H1 (cell line): Measurements from ENCODE around the gene NR2F1-AS1. TPM values are rescaled to one million over a fixed set of nuclear protein-coding genes. Genes with fewer than 3 reads are reported as not detected.

ENCODE experiments used
- CTCF ChIA-PET: fragments of 300-600 bp; sonication (Branson Sonifier 250); formaldehyde crosslinking; loops from one replicate; lab custom pipeline; 2021; ENCODE audit not compliant: partially characterized antibody; lab: Charles Lee
- POLR2A ChIA-PET: fragments of 300-600 bp; sonication (Branson Sonifier 250); formaldehyde crosslinking; loops from one replicate; lab custom pipeline; 2021; ENCODE audit warnings: inconsistent platforms; ENCODE audit not compliant: partially characterized antibody; lab: Charles Lee
- DNase-seq, 2 experiments: peaks; one replicate each; pipeline versions ENCODE4 v3.0.0 to v3.0.0-alpha.2; 2010 to 2022; ENCODE audit warnings: low spot score in 2 of 2, low read depth in 1 of 2, mixed read lengths in 1 of 2
- FAIRE-seq: peaks from 2 replicates; lab custom pipeline; 2011; peaks lifted over from hg19 to GRCh38; lab: Jason Lieb, UNC
- H2AFZ ChIP-seq: 2 replicates; pipeline ENCODE4 v1.8.1; 2012; ENCODE audit warnings: low read length, inconsistent platforms
- H2AK5ac ChIP-seq: 2 replicates; pipeline ENCODE4 v1.6.1; 2013; ENCODE audit warnings: low read depth, low read length
- H2BK120ac ChIP-seq: replicated peaks from 2 replicates; pipeline ENCODE3; 2013; ENCODE audit warnings: low read depth, low read length, inconsistent platforms
- H2BK12ac ChIP-seq: 2 replicates; pipeline ENCODE4 v1.6.1; 2013; ENCODE audit warnings: low read depth, low read length
- H2BK15ac ChIP-seq: 2 replicates; pipeline ENCODE4 v1.6.1; 2013; ENCODE audit warnings: low read length
- H2BK20ac ChIP-seq: 2 replicates; pipeline ENCODE4 v1.6.1; 2013; ENCODE audit warnings: low read length
- H2BK5ac ChIP-seq: 2 replicates; pipeline ENCODE4 v1.6.1; 2013; ENCODE audit warnings: low read depth, low read length
- H3K14ac ChIP-seq: 2 replicates; pipeline ENCODE4 v1.6.1; 2013; ENCODE audit warnings: inconsistent platforms; ENCODE audit not compliant: insufficient read length
- H3K18ac ChIP-seq: 2 replicates; pipeline ENCODE4 v1.6.1; 2013; ENCODE audit warnings: low read length; ENCODE audit errors: extremely low read depth
- H3K23ac ChIP-seq: 2 replicates; pipeline ENCODE4 v1.6.1; 2013; ENCODE audit warnings: inconsistent platforms; ENCODE audit not compliant: insufficient read length
- H3K23me2 ChIP-seq: 2 replicates; pipeline ENCODE4 v1.6.1; 2013; ENCODE audit warnings: low read depth, low read length
- H3K27ac ChIP-seq: 2 replicates; pipeline ENCODE4 v1.6.1; 2011; ENCODE audit warnings: low read depth, low read length, inconsistent platforms
- H3K27me3 ChIP-seq, 4 experiments: replicated peaks in 1 of 4; 1 replicate in 1 of 4; 2 replicates in 3 of 4; pipeline versions ENCODE4 v1.6.1 to v1.8.1; 2011 to 2013; ENCODE audit warnings: low read length in 3 of 4, mild to moderate bottlenecking in 3 of 4, inconsistent platforms in 2 of 4, mixed read lengths in 2 of 4, moderate library complexity in 1 of 4; ENCODE audit not compliant: control insufficient read depth in 3 of 4, insufficient read depth in 3 of 4; ENCODE audit errors: extremely low read depth in 1 of 4
- H3K36me3 ChIP-seq, 4 experiments: 2 replicates each; pipeline versions ENCODE4 v1.6.1 to v1.8.1; 2011 to 2013; ENCODE audit warnings: mild to moderate bottlenecking in 4 of 4, low read length in 3 of 4, moderate library complexity in 2 of 4, control low read depth in 1 of 4, inconsistent platforms in 1 of 4; ENCODE audit not compliant: insufficient read depth in 4 of 4, control insufficient read depth in 2 of 4
- H3K4ac ChIP-seq: replicated peaks from 2 replicates; pipeline ENCODE3; 2013; ENCODE audit warnings: low read length, low read depth, mixed read lengths, inconsistent platforms; ENCODE audit not compliant: insufficient read length
- H3K4me1 ChIP-seq, 4 experiments: replicated peaks in 1 of 4; 1 replicate in 1 of 4; 2 replicates in 3 of 4; pipeline versions ENCODE4 v1.6.1 to v1.8.1; 2011 to 2013; ENCODE audit warnings: low read length in 3 of 4, inconsistent platforms in 2 of 4, mixed read lengths in 1 of 4; ENCODE audit not compliant: insufficient read depth in 4 of 4, control insufficient read depth in 3 of 4
- H3K4me2 ChIP-seq, 2 experiments: 2 replicates each; pipeline versions ENCODE4 v1.6.1 to v1.8.1; 2011 to 2013; ENCODE audit warnings: low read depth in 2 of 2, low read length in 2 of 2, control low read depth in 1 of 2, inconsistent platforms in 1 of 2, mild to moderate bottlenecking in 1 of 2; ENCODE audit not compliant: insufficient read depth in 1 of 2
- H3K4me3 ChIP-seq, 4 experiments: fragments of 200-600, 300-600 bp in 1 of 4; sonication (generic), shearing (Covaris generic), sonication (Bioruptor Twin) in 1 of 4; 2 replicates each; pipeline versions ENCODE4 v1.5.1 to v1.8.1; 2011 to 2016; ENCODE audit warnings: low read length in 4 of 4, low read depth in 3 of 4, control low read depth in 2 of 4, inconsistent platforms in 2 of 4, mild to moderate bottlenecking in 2 of 4, mixed read lengths in 1 of 4, moderate library complexity in 1 of 4; ENCODE audit not compliant: insufficient read depth in 2 of 4; ENCODE audit errors: extremely low read depth in 1 of 4
- H3K56ac ChIP-seq: replicated peaks from 2 replicates; pipeline ENCODE3; 2013; ENCODE audit warnings: low read depth, mild to moderate bottlenecking, mixed read lengths, low read length, inconsistent platforms; ENCODE audit not compliant: insufficient read length
- H3K79me1 ChIP-seq: 2 replicates; pipeline ENCODE4 v1.6.1; 2013; ENCODE audit warnings: low read depth, low read length, control low read depth
- H3K79me2 ChIP-seq, 2 experiments: 2 replicates each; pipeline versions ENCODE4 v1.6.1 to v1.8.1; 2012 to 2013; ENCODE audit warnings: low read length in 2 of 2, mild to moderate bottlenecking in 2 of 2, inconsistent platforms in 1 of 2; ENCODE audit not compliant: insufficient read depth in 2 of 2, control insufficient read depth in 1 of 2
- H3K9ac ChIP-seq, 4 experiments: replicated peaks in 1 of 4; 1 replicate in 1 of 4; 2 replicates in 3 of 4; pipeline versions ENCODE4 v1.6.1 to v1.8.1; 2011 to 2013; ENCODE audit warnings: low read depth in 3 of 4, low read length in 3 of 4, control low read depth in 2 of 4, mild to moderate bottlenecking in 2 of 4, moderate library complexity in 2 of 4, inconsistent platforms in 1 of 4; ENCODE audit errors: extremely low read depth in 1 of 4
- H3K9me3 ChIP-seq, 2 experiments: 2 replicates each; pipeline versions ENCODE4 v1.6.1 to v1.8.1; 2012 to 2013; ENCODE audit warnings: mild to moderate bottlenecking in 2 of 2, moderate library complexity in 2 of 2, control low read depth in 1 of 2, inconsistent platforms in 1 of 2, low read depth in 1 of 2, low read length in 1 of 2, mixed read lengths in 1 of 2; ENCODE audit not compliant: insufficient read depth in 2 of 2
- H4K20me1 ChIP-seq, 2 experiments: replicated peaks in 1 of 2; 2 replicates each; pipeline versions ENCODE3 to v1.8.1; 2011 to 2013; ENCODE audit warnings: inconsistent platforms in 2 of 2, low read length in 2 of 2, mild to moderate bottlenecking in 1 of 2; ENCODE audit not compliant: insufficient read depth in 2 of 2, control insufficient read depth in 1 of 2
- H4K5ac ChIP-seq: 2 replicates; pipeline ENCODE4 v1.6.1; 2013; ENCODE audit warnings: low read length, low read depth, mixed read lengths, inconsistent platforms; ENCODE audit not compliant: insufficient read length
- H4K8ac ChIP-seq: 2 replicates; pipeline ENCODE4 v1.8.0; 2013; ENCODE audit warnings: mild to moderate bottlenecking, moderate library complexity, low read length, inconsistent platforms; ENCODE audit not compliant: insufficient read depth; ENCODE audit errors: extremely low read depth
- H4K91ac ChIP-seq: replicated peaks from 2 replicates; pipeline ENCODE3; 2013; ENCODE audit warnings: low read length, mixed read lengths, inconsistent platforms; ENCODE audit not compliant: insufficient read length
- ATF2 ChIP-seq: IDR thresholded peaks from 2 replicates; pipeline ENCODE4 v1.6.1; 2012; ENCODE audit warnings: low read length, inconsistent platforms
- GTF2F1 ChIP-seq: IDR thresholded peaks from 2 replicates; pipeline ENCODE4 v1.6.1; 2012; ENCODE audit warnings: low read depth, low read length, improper control_type of control experiment, borderline replicate concordance
- MAFK ChIP-seq: IDR thresholded peaks from 2 replicates; pipeline ENCODE4 v1.6.1; 2012; ENCODE audit warnings: low read depth, mild to moderate bottlenecking, improper control_type of control experiment, low read length
- PHF8 ChIP-seq: fragments of 200-600 bp; sonication (generic); conservative IDR thresholded peaks from 2 replicates; pipeline ENCODE4 v1.7.1; 2012; ENCODE audit warnings: low read depth, mild to moderate bottlenecking, inconsistent platforms, low read length, moderate library complexity
- RXRA ChIP-seq: IDR thresholded peaks from 2 replicates; pipeline ENCODE4 v1.6.1; 2011; ENCODE audit warnings: low read depth, mild to moderate bottlenecking, low read length, moderate library complexity; ENCODE audit not compliant: insufficient read depth
- SAP30 ChIP-seq: fragments of 300-600 bp; sonication (generic); IDR thresholded peaks from 2 replicates; pipeline ENCODE4 v1.7.1; 2012; ENCODE audit warnings: low read length, moderate library complexity, mild to moderate bottlenecking, inconsistent platforms; ENCODE audit not compliant: insufficient read depth, insufficient replicate concordance
- SIN3A ChIP-seq, 2 experiments: IDR thresholded peaks in 1 of 2; conservative IDR thresholded peaks in 1 of 2; 2 replicates each; pipeline ENCODE4 v1.6.1; 2011 to 2012; ENCODE audit warnings: low read length in 2 of 2, improper control_type of control experiment in 1 of 2, low read depth in 1 of 2, mild to moderate bottlenecking in 1 of 2
- WGBS, 2 experiments: shearing (Covaris generic) in 1 of 2; methylation state at CpG; one replicate each; pipeline versions ENCODE4 v1.1.6 to v1.1.7; 2013 to 2015; ENCODE audit warnings: low lambda C conversion rate in 2 of 2, mixed read lengths in 2 of 2, inconsistent platforms in 1 of 2, low coverage in 1 of 2, missing lambda C conversion rate in 1 of 2; ENCODE audit not compliant: insufficient replicate concordance in 2 of 2, insufficient coverage in 1 of 2, insufficient read length in 1 of 2; ENCODE audit errors: extremely low coverage in 1 of 2, missing lambda C conversion rate in 1 of 2; 5-methylcytosine and 5-hydroxymethylcytosine counted together
- polyA plus RNA-seq, 7 experiments: library from polyadenylated mRNA; depleted of rRNA in 3 of 7; stranded (reverse) in 5 of 7; unstranded in 2 of 7; fragments of >200 nt in 5 of 7; fragments of 200-250 nt in 2 of 7; gene quantifications; 1 replicate in 5 of 7; 2 replicates in 1 of 7; 4 replicates in 1 of 7; pipeline versions ENCODE4 v1.2.1 to v1.2.3, GENCODE V29; 2011 to 2013; ENCODE audit warnings: missing spikeins in 2 of 7, mixed read lengths in 2 of 7
- total RNA-seq: library from RNA; stranded (reverse); fragmentation: NEBNext Ultra II Directional; extraction: Animal tissue kit (Norgen Biotek cat#: 25700); gene quantifications from 2 replicates; pipeline ENCODE4 v1.2.1, GENCODE V29; 2021
- TF ChIP-seq, protein P1 (sequence below): IDR thresholded peaks from 2 replicates; pipeline ENCODE4 v1.6.1; 2012; ENCODE audit warnings: inconsistent platforms

The NR2F1-AS1 gene
- total and polyA plus RNA-seq, 2 of the 8 experiments (the other 6 are each of a cell fraction or from before 2014, with no cell fraction given): 1.6 to 5.6 TPM

DNA sequence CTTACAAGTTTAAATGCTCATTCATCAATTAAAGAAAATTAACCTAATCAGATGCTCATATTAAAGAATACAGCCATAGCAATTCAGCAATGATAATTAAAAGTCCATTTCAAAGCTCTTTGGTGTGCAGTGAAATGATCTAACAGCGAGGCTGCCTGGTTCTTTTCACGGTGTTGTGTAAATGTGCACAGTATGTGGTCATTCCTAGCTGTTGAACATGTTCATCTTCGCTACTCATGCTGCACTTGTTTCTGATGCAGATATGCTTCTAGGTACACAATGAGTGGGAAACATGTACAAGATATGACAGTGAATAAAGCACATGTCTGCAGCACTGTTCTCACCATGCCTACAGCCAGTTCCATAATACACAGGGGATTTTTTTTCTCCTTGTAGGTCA, 163.5 kb downstream of the NR2F1-AS1 start:
- H2BK20ac ChIP-seq: no peak overlapping the region
- no peak for DNase-seq
- no peak overlapping the region for H3K14ac ChIP-seq
- TF ChIP-seq ATF2 (no peak), RXRA (no peak), SAP30 (no peak), GTF2F1 (no peak), SIN3A (conservative IDR thresholded peaks at IDR 0.05 in 1 of 2, IDR thresholded peaks at IDR 0.05 in 1 of 2; ENCODE audit: low read depth in 1 of 2, low read length in 2 of 2) (no peak), MAFK (no peak), PHF8 (no peak)
- TF ChIP-seq, protein P1, sequence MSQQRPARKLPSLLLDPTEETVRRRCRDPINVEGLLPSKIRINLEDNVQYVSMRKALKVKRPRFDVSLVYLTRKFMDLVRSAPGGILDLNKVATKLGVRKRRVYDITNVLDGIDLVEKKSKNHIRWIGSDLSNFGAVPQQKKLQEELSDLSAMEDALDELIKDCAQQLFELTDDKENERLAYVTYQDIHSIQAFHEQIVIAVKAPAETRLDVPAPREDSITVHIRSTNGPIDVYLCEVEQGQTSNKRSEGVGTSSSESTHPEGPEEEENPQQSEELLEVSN: no peak
- TF ChIP-seq, all 59 proteins: peak for 0
- 86% methylated on average over 3 of the region's 3 CpGs; no CpG with 5 or more reads in 1 of the 2 experiments for WGBS, 2 experiments
- H2BK5ac ChIP-seq: no peak overlapping the region
- no peaks in the 10 kb centered on the region for H3K79me1 ChIP-seq
- H3K4me1 ChIP-seq: peaks cover 4 to 16% (median 8%) of the 10 kb centered on the region in 4 experiments; a peak in 6 of 7 replicates
- H2BK12ac ChIP-seq: no peak overlapping the region
- no peak overlapping the region for H3K9ac ChIP-seq
- no peak overlapping the region for H4K5ac ChIP-seq
- no peaks in the 10 kb centered on the region for H3K36me3 ChIP-seq
- H4K20me1 ChIP-seq: no peaks in the 10 kb centered on the region
- CTCF ChIA-PET: interaction anchor here (1.4 to 1.9 kb wide), 2 partner anchors 13 to 14 kb away, joined by 4 to 5 read pairs; no protein-coding TSS in a partner anchor
- H3K23me2 ChIP-seq: no peaks in the 10 kb centered on the region
- H4K91ac ChIP-seq: no peak overlapping the region
- no peak overlapping the region for H3K4me3 ChIP-seq
- H2BK120ac ChIP-seq: no peak overlapping the region
- no peak overlapping the region for H3K18ac ChIP-seq
- POLR2A ChIA-PET: no interaction called here
- H4K8ac ChIP-seq: no peak overlapping the region
- no peak overlapping the region for H3K27ac ChIP-seq
- no peak overlapping the region for H3K4ac ChIP-seq
- no peak overlapping the region for H2BK15ac ChIP-seq
- H3K79me2 ChIP-seq: no peaks in the 10 kb centered on the region
- no peak for FAIRE-seq
- H3K9me3 ChIP-seq: no peaks in the 10 kb centered on the region
- no peak overlapping the region for H3K4me2 ChIP-seq
- no peak overlapping the region for H2AK5ac ChIP-seq
- no peak overlapping the region for H2AFZ ChIP-seq
- no peak overlapping the region for H3K56ac ChIP-seq
- H3K27me3 ChIP-seq: no peaks in the 10 kb centered on the region
- no peak overlapping the region for H3K23ac ChIP-seq
